Spleen (tissue), 7 donors: ENCODE measurements around the gene YWHAQ.

Experiments used
- CTCF ChIP-seq, 11 experiments: fragments of 200-600 bp in 7 of 11; fragments of 450-650 bp in 4 of 11; sonication (generic) in 4 of 11; IDR thresholded peaks in 8 of 11; conservative IDR thresholded peaks in 3 of 11; 1 replicate in 7 of 11; 2 replicates in 4 of 11; pipeline versions ENCODE4 v1.4.0 to v1.8.0; 2016 to 2021; ENCODE audit warnings: antibody characterized with exemption in 11 of 11, inconsistent platforms in 4 of 11, mild to moderate bottlenecking in 1 of 11
- POLR2AphosphoS5 ChIP-seq, 3 donors: sonication (generic); formaldehyde crosslinking; IDR thresholded peaks; one replicate each; pipeline ENCODE4 v1.5.1; 2017; ENCODE audit warnings: antibody characterized with exemption in 3 of 3
- donor health status: DM: no; HTN: no; CAD: no; lungs with moderate emphysema.
- donor health status: DM: no; HTN: no; CAD: no.
- donor health status: DM: no; HTN: no; CAD: no.

- TF ChIP-seq CTCF (IDR thresholded peaks at IDR 0.05 in 8 of 11, conservative IDR thresholded peaks at IDR 0.05 in 3 of 11) (no peak), POLR2AphosphoS5 (IDR thresholded peaks at IDR 0.05) (no peak)
Observed at GRCh38 chr2:9545502-9545901, 85.3 kb downstream of the YWHAQ start.
